Subcutaneous abdominal adipose tissue (tissue), 5 donors: Measurements from ENCODE around the gene PTPN23.

Experiments used
- H3K27ac ChIP-seq: one replicate; pipeline ENCODE4 v1.7.0; 2013; ENCODE audit warnings: low read depth, mild to moderate bottlenecking, inconsistent platforms, low read length, moderate library complexity
- H3K27me3 ChIP-seq, 5 donors: one replicate each; pipeline ENCODE4 v1.7.0; 2013; ENCODE audit warnings: low read length in 5 of 5, inconsistent platforms in 1 of 5; ENCODE audit not compliant: control insufficient read depth in 5 of 5, insufficient read depth in 4 of 5
- H3K36me3 ChIP-seq, 5 donors: one replicate each; pipeline ENCODE4 v1.7.0; 2013; ENCODE audit warnings: low read length in 5 of 5; ENCODE audit not compliant: control insufficient read depth in 5 of 5, insufficient read depth in 5 of 5
- H3K4me1 ChIP-seq, 5 donors: one replicate each; pipeline ENCODE4 v1.7.0; 2013; ENCODE audit warnings: low read length in 5 of 5, mild to moderate bottlenecking in 3 of 5, moderate library complexity in 1 of 5; ENCODE audit not compliant: control insufficient read depth in 5 of 5, insufficient read depth in 5 of 5
- H3K4me3 ChIP-seq, 5 donors: one replicate each; pipeline ENCODE4 v1.7.0; 2013; ENCODE audit warnings: low read length in 5 of 5, low read depth in 1 of 5
- H3K9ac ChIP-seq, 5 donors: one replicate each; pipeline ENCODE4 v1.7.0; 2013; ENCODE audit warnings: low read length in 5 of 5, mild to moderate bottlenecking in 4 of 5, moderate library complexity in 3 of 5
- H3K9me3 ChIP-seq, 5 donors: one replicate each; pipeline ENCODE4 v1.7.0; 2013; ENCODE audit warnings: low read length in 5 of 5; ENCODE audit not compliant: control insufficient read depth in 5 of 5
- donor health status: healthy.
- donor health status: healthy.
- donor health status: healthy.
- donor health status: healthy.
- donor health status: healthy.

Gene PTPN23

GRCh38 chr3:47385007-47385406 is 4.2 kb downstream of the PTPN23 start:
- peaks cover 2 to 12% (median 6%) of the 10 kb centered on the region in 5 donors for H3K36me3 ChIP-seq
- H3K4me3 ChIP-seq = no peak overlapping the region
- H3K4me1 ChIP-seq = peaks cover 2 to 26% (median 20%) of the 10 kb centered on the region in 5 donors
- H3K9ac ChIP-seq = no peak overlapping the region
- no peaks in the 10 kb centered on the region for H3K9me3 ChIP-seq
- H3K27me3 ChIP-seq = no peaks in the 10 kb centered on the region
- no peak overlapping the region for H3K27ac ChIP-seq

- Histone ChIP-seq H3K4me3 (no peak overlapping the region), H3K9ac (no peak overlapping the region), H3K4me1 (peaks cover 2 to 22% (median 16%) of the 10 kb centered on the region in 5 donors), H3K27me3 (no peaks in the 10 kb centered on the region), H3K36me3 (peaks cover 2 to 12% (median 6%) of the 10 kb centered on the region in 5 donors), H3K27ac (no peak overlapping the region), H3K9me3 (no peaks in the 10 kb centered on the region)
Observed at GRCh38 chr3:47385796-47386195, 5.0 kb downstream of the PTPN23 start.

- H3K27me3 ChIP-seq = no peaks in the 10 kb centered on the region
- no peak overlapping the region for H3K27ac ChIP-seq
- H3K9ac ChIP-seq = no peak overlapping the region
- peaks cover 0 to 13% (median 10%) of the 10 kb centered on the region in 5 donors for H3K4me1 ChIP-seq
- peaks cover 3 to 30% (median 11%) of the 10 kb centered on the region in 5 donors for H3K36me3 ChIP-seq
- H3K9me3 ChIP-seq = no peaks in the 10 kb centered on the region
- no peak overlapping the region for H3K4me3 ChIP-seq
Observed at GRCh38 chr3:47392933-47393332, 12.1 kb downstream of the PTPN23 start.

- Histone ChIP-seq H3K9ac (peak overlapping the region in 3 of 5 donors; percentile 1 to 53 (median 1)), H3K36me3 (peaks cover 3 to 37% (median 16%) of the 10 kb centered on the region in 5 donors), H3K9me3 (no peaks in the 10 kb centered on the region), H3K4me3 (no peak overlapping the region), H3K27ac (no peak overlapping the region), H3K27me3 (no peaks in the 10 kb centered on the region), H3K4me1 (peaks cover 0 to 13% (median 10%) of the 10 kb centered on the region in 5 donors)
Observed at GRCh38 chr3:47394140-47394870, 13.5 kb downstream of the PTPN23 start.

GRCh38 chr3:47394881-47395280 is 14.1 kb downstream of the PTPN23 start:
- no peaks in the 10 kb centered on the region for H3K9me3 ChIP-seq
- H3K9ac ChIP-seq = peak overlapping the region in 1 of 5 donors; percentile 1
- no peak overlapping the region for H3K27ac ChIP-seq
- peaks cover 0 to 13% (median 10%) of the 10 kb centered on the region in 5 donors for H3K4me1 ChIP-seq
- H3K27me3 ChIP-seq = no peaks in the 10 kb centered on the region
- peaks cover 3 to 42% (median 16%) of the 10 kb centered on the region in 5 donors for H3K36me3 ChIP-seq
- no peak overlapping the region for H3K4me3 ChIP-seq

- peaks cover 0 to 13% (median 10%) of the 10 kb centered on the region in 5 donors for H3K4me1 ChIP-seq
Observed at GRCh38 chr3:47398228-47398627, 17.4 kb downstream of the PTPN23 start.

GRCh38 chr3:47399016-47399415 is 18.2 kb downstream of the PTPN23 start:
- H3K36me3 ChIP-seq = peaks cover 3 to 47% (median 18%) of the 10 kb centered on the region in 5 donors
- H3K27ac ChIP-seq = no peak overlapping the region
- peaks cover 0 to 11% (median 9%) of the 10 kb centered on the region in 5 donors for H3K4me1 ChIP-seq
- H3K9me3 ChIP-seq = no peaks in the 10 kb centered on the region
- peak overlapping the region in 1 of 5 donors; percentile 7 for H3K9ac ChIP-seq
- H3K27me3 ChIP-seq = no peaks in the 10 kb centered on the region
- no peak overlapping the region for H3K4me3 ChIP-seq

More at GRCh38 chr3:47398228-47398627, 17.4 kb downstream of the PTPN23 start:
- Histone ChIP-seq H3K9me3 (no peaks in the 10 kb centered on the region), H3K27me3 (no peaks in the 10 kb centered on the region), H3K9ac (peak overlapping the region in 2 of 5 donors; percentile 7 to 35), H3K4me3 (no peak overlapping the region), H3K27ac (no peak overlapping the region), H3K36me3 (peaks cover 3 to 47% (median 18%) of the 10 kb centered on the region in 5 donors)

- H3K36me3 ChIP-seq = peaks cover 3 to 51% (median 19%) of the 10 kb centered on the region in 5 donors
- peaks cover 4 to 11% (median 7%) of the 10 kb centered on the region in 5 donors for H3K4me1 ChIP-seq
- no peak overlapping the region for H3K9ac ChIP-seq
Observed at GRCh38 chr3:47399531-47400270, 18.9 kb downstream of the PTPN23 start.

GRCh38 chr3:47404431-47404876 is 23.6 kb downstream of the PTPN23 start:
- H3K4me1 ChIP-seq = peaks cover 6 to 47% (median 31%) of the 10 kb centered on the region in 5 donors
- peak overlapping the region; percentile 63 for H3K27ac ChIP-seq
- H3K27me3 ChIP-seq = no peaks in the 10 kb centered on the region
- H3K4me3 ChIP-seq = no peak overlapping the region
- peak overlapping the region in 2 of 5 donors; percentile 17 to 29 for H3K9ac ChIP-seq
- H3K9me3 ChIP-seq = no peaks in the 10 kb centered on the region
- H3K36me3 ChIP-seq = peaks cover 0 to 58% (median 40%) of the 10 kb centered on the region in 5 donors

More at GRCh38 chr3:47399531-47400270, 18.9 kb downstream of the PTPN23 start:
- no peak overlapping the region for H3K27ac ChIP-seq
- no peak overlapping the region for H3K4me3 ChIP-seq
- no peaks in the 10 kb centered on the region for H3K27me3 ChIP-seq
- H3K9me3 ChIP-seq = no peaks in the 10 kb centered on the region
